WERI-Rb-1 (cell line): ENCODE data around the gene EVPLL.
"Not testable (repeated sequence)": the region's sequence is repeated elsewhere in the genome, so short reads cannot be mapped to it uniquely, and the experiment has no call there.

Experiments used
- DNase-seq: peaks from one replicate; pipeline ENCODE4 v3.0.0-alpha.2; 2020
- H3K27ac ChIP-seq: fragments of 250-450 bp; sonication (Bioruptor Pico); 2 replicates; pipeline ENCODE4 v1.5.1; 2020; ENCODE audit warnings: mild to moderate bottlenecking, moderate library complexity
- H3K27me3 ChIP-seq: fragments of 250-450 bp; sonication (Bioruptor Pico); 2 replicates; pipeline ENCODE4 v1.5.1; 2021; ENCODE audit warnings: mild to moderate bottlenecking, low read depth, moderate library complexity; ENCODE audit not compliant: insufficient read depth, severe bottlenecking
- H3K36me3 ChIP-seq: fragments of 250-450 bp; sonication (Bioruptor Pico); 2 replicates; pipeline ENCODE4 v1.5.1; 2020; ENCODE audit warnings: mild to moderate bottlenecking, moderate library complexity
- H3K4me3 ChIP-seq: 2 replicates; pipeline ENCODE4 v1.5.1; 2011; ENCODE audit warnings: low read depth, mild to moderate bottlenecking, control low read depth, low read length
- H3K9me3 ChIP-seq: fragments of 250-450 bp; sonication (Bioruptor Pico); 2 replicates; pipeline ENCODE4 v1.5.1; 2021; ENCODE audit warnings: mild to moderate bottlenecking, moderate library complexity; ENCODE audit not compliant: severe bottlenecking
- CTCF ChIP-seq: IDR thresholded peaks from 2 replicates; pipeline ENCODE4 v1.5.1; 2011; ENCODE audit warnings: low read depth, mild to moderate bottlenecking, control low read depth, inconsistent platforms, low read length

The EVPLL gene

GRCh38 chr17:18371455-18371854 is 6.1 kb upstream of the EVPLL start:
- DNase-seq, result no peak
- H3K4me3 ChIP-seq, result no peak overlapping the region
- H3K9me3 ChIP-seq, result peaks cover 2% of the 10 kb centered on the region
- H3K27ac ChIP-seq, result no peak overlapping the region
- H3K36me3 ChIP-seq, result no peaks in the 10 kb centered on the region
- no peaks in the 10 kb centered on the region for H3K27me3 ChIP-seq
- TF ChIP-seq CTCF, result no peak

- not testable (repeated sequence) for H3K27ac ChIP-seq, H3K27me3 ChIP-seq, H3K4me3 ChIP-seq, H3K9me3 ChIP-seq, H3K36me3 ChIP-seq, DNase-seq
These were observed 4.4 kb upstream of the EVPLL start for GRCh38 chr17:18373181-18373580.

- no peaks in the 10 kb centered on the region for H3K27me3 ChIP-seq
- DNase-seq, result no peak
These were observed 3.4 kb upstream of the EVPLL start for GRCh38 chr17:18374216-18374615.

GRCh38 chr17:18378205-18378505 is 577 bp downstream of the EVPLL start:
- no peak overlapping the region for H3K4me3 ChIP-seq
- DNase-seq, result no peak
- H3K36me3 ChIP-seq, result no peaks in the 10 kb centered on the region
- no peaks in the 10 kb centered on the region for H3K27me3 ChIP-seq
- H3K27ac ChIP-seq, result peak overlapping the region; percentile 80
- no peak for TF ChIP-seq CTCF
- peaks cover 2% of the 10 kb centered on the region for H3K9me3 ChIP-seq

More at GRCh38 chr17:18374216-18374615, 3.4 kb upstream of the EVPLL start:
- Histone ChIP-seq H3K4me3 (no peak overlapping the region), H3K9me3 (peaks cover 2% of the 10 kb centered on the region), H3K36me3 (no peaks in the 10 kb centered on the region), H3K27ac (no peak overlapping the region)
- no peak for TF ChIP-seq CTCF

GRCh38 chr17:18378614-18379013 is 1.0 kb downstream of the EVPLL start:
- DNase-seq, H3K27ac ChIP-seq, H3K9me3 ChIP-seq, H3K4me3 ChIP-seq, H3K27me3 ChIP-seq, H3K36me3 ChIP-seq: not testable (repeated sequence)

- Histone ChIP-seq H3K9me3 (peaks cover 2% of the 10 kb centered on the region), H3K27me3 (no peaks in the 10 kb centered on the region), H3K4me3 (no peak overlapping the region), H3K36me3 (no peaks in the 10 kb centered on the region), H3K27ac (no peak overlapping the region)
- no peak for TF ChIP-seq CTCF
- DNase-seq, result no peak
These were observed 1.9 kb downstream of the EVPLL start for GRCh38 chr17:18379246-18380146.
